Endothelial cell of umbilical vein (primary cell): ENCODE data around the gene CARD10. TPM values are rescaled to one million over a fixed set of nuclear protein-coding genes. Genes with fewer than 3 reads are reported as not detected.
A peak's percentile ranks its signal among the peaks of the same experiment; 100 is the strongest.

Source experiments
- BruUV-seq: library from RNA; stranded (reverse); fragments of 400-500 nt; replicated peaks from 2 replicates; lab custom pipeline; 2021; lab: Mats Ljungman, UMichigan
- CTCF ChIA-PET: fragments of 300-600, 350-600 bp; sonication (Branson Sonifier 250); formaldehyde crosslinking; loops from one replicate; lab custom pipeline; 2021; ENCODE audit warnings: antibody characterized with exemption, inconsistent platforms; lab: Charles Lee
- POLR2A ChIA-PET: fragments of 300-600, 350-600 bp; sonication (Branson Sonifier 250); formaldehyde crosslinking; loops from one replicate; lab custom pipeline; 2021; ENCODE audit warnings: antibody characterized with exemption, inconsistent platforms; lab: Charles Lee
- DNase-seq: peaks from one replicate; pipeline ENCODE4 v3.0.0-alpha.2; 2011; ENCODE audit warnings: low read depth, low spot score
- FAIRE-seq: peaks from 2 replicates; lab custom pipeline; 2011; peaks lifted over from hg19 to GRCh38; lab: Jason Lieb, UNC
- H2AFZ ChIP-seq: 2 replicates; pipeline ENCODE4 v1.6.0; 2012; ENCODE audit warnings: low read depth, low read length, control low read depth, inconsistent platforms
- H3K27ac ChIP-seq: 2 replicates; pipeline ENCODE4 v1.5.1; 2011; ENCODE audit warnings: low read depth, mild to moderate bottlenecking, control low read depth, low read length, moderate library complexity; ENCODE audit not compliant: insufficient read depth
- H3K27me3 ChIP-seq, 2 experiments: 2 replicates each; pipeline versions ENCODE4 v1.6.0 to v1.6.1; 2011; ENCODE audit warnings: low read length in 2 of 2, mixed read lengths in 1 of 2; ENCODE audit not compliant: control insufficient read depth in 2 of 2, insufficient read depth in 2 of 2
- H3K36me3 ChIP-seq, 2 experiments: 2 replicates in 1 of 2; 3 replicates in 1 of 2; pipeline ENCODE4 v1.5.1; 2011; ENCODE audit warnings: low read length in 2 of 2, mild to moderate bottlenecking in 1 of 2, moderate library complexity in 1 of 2; ENCODE audit not compliant: control insufficient read depth in 2 of 2, insufficient read depth in 2 of 2; ENCODE audit errors: extremely low read depth in 1 of 2
- H3K4me1 ChIP-seq: 3 replicates; pipeline ENCODE4 v1.5.1; 2011; ENCODE audit warnings: mild to moderate bottlenecking, low read length; ENCODE audit not compliant: control insufficient read depth, insufficient read depth; ENCODE audit errors: extremely low read depth
- H3K4me2 ChIP-seq: 2 replicates; pipeline ENCODE4 v1.6.1; 2011; ENCODE audit warnings: low read length, control low read depth, mixed read lengths; ENCODE audit not compliant: insufficient read depth
- H3K4me3 ChIP-seq, 3 experiments: fragments of 200-600 bp in 1 of 3; sonication (generic), shearing (Covaris generic) in 1 of 3; replicated peaks in 1 of 3; 2 replicates each; pipeline ENCODE4 v1.5.1; 2011 to 2016; ENCODE audit warnings: control low read depth in 3 of 3, low read length in 3 of 3, mild to moderate bottlenecking in 2 of 3, inconsistent platforms in 1 of 3, low read depth in 1 of 3, moderate library complexity in 1 of 3; ENCODE audit not compliant: insufficient read depth in 1 of 3
- H3K79me2 ChIP-seq: 2 replicates; pipeline ENCODE4 v1.6.0; 2012; ENCODE audit warnings: low read length, inconsistent platforms; ENCODE audit not compliant: control insufficient read depth, insufficient read depth
- H3K9ac ChIP-seq: replicated peaks from 2 replicates; pipeline ENCODE3; 2011; ENCODE audit warnings: low read length, control low read depth; ENCODE audit not compliant: insufficient read depth; ENCODE audit errors: extremely low read depth
- H3K9me1 ChIP-seq: replicated peaks from 3 replicates; pipeline ENCODE4 v1.6.0; 2011; ENCODE audit warnings: mild to moderate bottlenecking, low read length; ENCODE audit not compliant: control insufficient read depth, insufficient read depth; ENCODE audit errors: extremely low read depth
- H3K9me3 ChIP-seq: replicated peaks from 2 replicates; pipeline ENCODE4 v1.5.1; 2012; ENCODE audit warnings: low read length, inconsistent platforms; ENCODE audit not compliant: control insufficient read depth, insufficient read depth
- H4K20me1 ChIP-seq: replicated peaks from 2 replicates; pipeline ENCODE3; 2011; ENCODE audit warnings: mild to moderate bottlenecking, low read length; ENCODE audit not compliant: control insufficient read depth, insufficient read depth; ENCODE audit errors: extremely low read depth
- EZH2 ChIP-seq: IDR thresholded peaks from 2 replicates; pipeline ENCODE4 v1.6.1; 2012; ENCODE audit warnings: borderline replicate concordance, low read depth, mild to moderate bottlenecking, moderate library complexity, low read length, inconsistent platforms; ENCODE audit not compliant: severe bottlenecking
- FOS ChIP-seq: IDR thresholded peaks from 2 replicates; pipeline ENCODE4 v1.6.1; 2011; ENCODE audit warnings: mild to moderate bottlenecking, low read length, moderate library complexity, borderline replicate concordance; ENCODE audit not compliant: insufficient read depth
- POLR2AphosphoS5 ChIP-seq: IDR thresholded peaks from 2 replicates; pipeline ENCODE4 v1.6.1; 2012; ENCODE audit warnings: low read depth, mild to moderate bottlenecking, control low read depth, low read length, moderate library complexity; ENCODE audit not compliant: insufficient read depth
- dilution Hi-C: fragments of 300-500 bp; cut with MboI; formaldehyde crosslinking; loops from one replicate; pipeline ENCODE4 v1.15.0; 2019; ENCODE audit warnings: low sequenced_read_pairs; ENCODE audit not compliant: extremely low pct_ligation_motif_present
- intact Hi-C: fragments of 100-400 bp; cut with micrococcal nuclease; formaldehyde crosslinking; loops from one replicate; pipeline ENCODE4 v1.10.0; 2022
- polyA plus RNA-seq, 4 experiments: library from polyadenylated mRNA; depleted of rRNA in 3 of 4; stranded (reverse) in 3 of 4; unstranded in 1 of 4; fragments of >200 nt; gene quantifications; 2 replicates each; pipeline versions ENCODE4 v1.2.1 to v1.2.3, GENCODE V29; 2011 to 2012; ENCODE audit warnings: missing spikeins in 1 of 4
- total RNA-seq: library from RNA; stranded (reverse); gene quantifications from 2 replicates; pipeline ENCODE4 v1.2.3, GENCODE V29; 2021
- TF ChIP-seq, protein P1 (sequence below): IDR thresholded peaks from 2 replicates; pipeline ENCODE4 v1.6.1; 2011; ENCODE audit not compliant: insufficient read depth, insufficient read length

Gene CARD10
- total and polyA plus RNA-seq, 2 donors (not counting 3 experiments of a cell fraction or from before 2014, with no cell fraction given), result 36.1 to 39.5 TPM

DNA sequence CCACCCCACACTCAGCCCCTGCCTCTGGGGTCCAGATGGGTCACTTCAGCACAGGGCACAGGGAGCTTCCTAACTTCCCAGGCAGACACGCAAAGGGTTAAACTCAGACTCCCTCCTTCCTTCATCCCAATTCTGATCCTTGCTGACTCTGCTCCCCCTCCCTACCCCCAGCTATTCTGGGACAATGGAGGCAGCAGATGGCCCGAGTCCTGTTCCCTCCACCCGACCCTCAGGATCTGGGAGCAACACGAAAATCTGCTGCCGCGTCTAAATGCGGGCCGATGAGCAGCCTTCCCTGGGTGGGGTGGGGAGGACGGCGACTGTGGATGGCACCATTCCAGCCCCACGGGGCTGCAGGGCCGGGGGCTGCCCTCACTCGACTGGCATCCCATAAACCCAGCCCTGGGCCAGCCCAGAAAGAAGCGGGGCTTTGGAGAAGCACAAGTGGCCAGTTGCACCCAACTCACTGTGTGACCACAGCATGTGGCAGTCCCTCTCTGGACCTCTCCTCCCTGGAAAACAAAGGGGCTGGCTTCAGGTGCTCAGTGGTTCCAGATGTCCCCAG is 51.7 kb downstream of the CARD10 start:
- Histone ChIP-seq H3K27me3 (no peaks in the 10 kb centered on the region), H4K20me1 (no peaks in the 10 kb centered on the region), H3K79me2 (peaks cover 2% of the 10 kb centered on the region), H3K36me3 (peaks cover 11 to 48% of the 10 kb centered on the region in 2 experiments), H3K9me1 (no peaks in the 10 kb centered on the region), H3K9ac (no peak overlapping the region), H2AFZ (no peak overlapping the region), H3K27ac (no peak overlapping the region), H3K4me1 (peaks cover 9% of the 10 kb centered on the region), H3K4me3 (no peak overlapping the region), H3K9me3 (no peaks in the 10 kb centered on the region), H3K4me2 (no peak overlapping the region)
- no TSS peak for BruUV-seq
- TF ChIP-seq, protein P1, sequence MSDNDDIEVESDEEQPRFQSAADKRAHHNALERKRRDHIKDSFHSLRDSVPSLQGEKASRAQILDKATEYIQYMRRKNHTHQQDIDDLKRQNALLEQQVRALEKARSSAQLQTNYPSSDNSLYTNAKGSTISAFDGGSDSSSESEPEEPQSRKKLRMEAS, result no peak
- TF ChIP-seq FOS, result no peak
- ChIA-PET POLR2A (no interaction called here), CTCF (no interaction called here)
- dilution Hi-C loops (no loop called here), intact Hi-C loops (no loop called here)
- FAIRE-seq, result no peak
- DNase-seq, result no peak

DNA sequence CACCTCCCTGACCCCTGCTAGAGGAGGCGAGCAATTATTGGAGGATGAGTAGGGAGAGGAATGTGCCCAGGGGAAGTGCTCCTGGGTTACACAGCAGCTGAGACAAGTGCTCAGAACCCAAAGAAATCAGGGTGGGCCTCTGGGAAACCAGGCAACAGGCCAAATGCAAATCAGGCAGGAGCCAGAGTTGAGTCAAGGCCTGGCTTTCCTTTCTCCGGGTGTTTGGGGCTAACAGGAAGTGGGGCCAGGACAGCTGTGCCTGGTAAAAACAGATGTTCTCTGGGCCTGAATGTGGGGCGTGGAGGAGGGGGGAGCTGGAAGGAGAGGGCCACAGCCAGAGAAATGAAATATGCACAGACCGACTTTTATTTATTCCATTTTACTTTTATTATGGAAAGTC is 55.0 kb downstream of the CARD10 start:
- intact Hi-C loops, result no loop called here
- Histone ChIP-seq H3K4me1 (peaks cover 9% of the 10 kb centered on the region), H3K36me3 (peaks cover 5 to 26% of the 10 kb centered on the region in 2 experiments), H3K27me3 (no peaks in the 10 kb centered on the region), H3K79me2 (no peaks in the 10 kb centered on the region), H3K9me3 (no peaks in the 10 kb centered on the region), H3K4me2 (peak overlapping the region; percentile 32), H3K4me3 (no peak overlapping the region), H3K27ac (no peak overlapping the region), H4K20me1 (no peaks in the 10 kb centered on the region), H2AFZ (no peak overlapping the region), H3K9ac (no peak overlapping the region), H3K9me1 (no peaks in the 10 kb centered on the region)
- CTCF ChIA-PET, result interaction anchor here (0.6 to 2.8 kb wide), 2 partner anchors 8 to 148 kb away, joined by 3 to 10 read pairs; no protein-coding TSS in a partner anchor
- dilution Hi-C loops, result no loop called here
- BruUV-seq, result no TSS peak
- FAIRE-seq, result peak; percentile 87
- TF ChIP-seq EZH2, result no peak
- peak; percentile 37 for TF ChIP-seq POLR2AphosphoS5
- TF ChIP-seq FOS, result no peak
- POLR2A ChIA-PET, result interaction anchor here (0.7 kb wide), 1 partner anchor 511 kb away, joined by 3 read pairs; no protein-coding TSS in a partner anchor
- peak; percentile 35 for DNase-seq
